NCI-H2107 treated with DMSO at 0.1 percent for 48 hours (cell line): ENCODE data around the gene CAMSAP1.
A peak's percentile ranks its signal among the peaks of the same experiment; 100 is the strongest.
"Not testable (repeated sequence)": the region's sequence is repeated elsewhere in the genome, so short reads cannot be mapped to it uniquely, and the experiment has no call there.

ENCODE experiments used
- DNase-seq: peaks from one replicate; lab custom pipeline; 2025; ENCODE audit not compliant: unreplicated experiment; lab: John Stamatoyannopoulos, UW

Gene CAMSAP1

GRCh38 chr9:135921749-135922310 is 14.5 kb upstream of the CAMSAP1 start:
- peak; percentile 9 for DNase-seq

DNA sequence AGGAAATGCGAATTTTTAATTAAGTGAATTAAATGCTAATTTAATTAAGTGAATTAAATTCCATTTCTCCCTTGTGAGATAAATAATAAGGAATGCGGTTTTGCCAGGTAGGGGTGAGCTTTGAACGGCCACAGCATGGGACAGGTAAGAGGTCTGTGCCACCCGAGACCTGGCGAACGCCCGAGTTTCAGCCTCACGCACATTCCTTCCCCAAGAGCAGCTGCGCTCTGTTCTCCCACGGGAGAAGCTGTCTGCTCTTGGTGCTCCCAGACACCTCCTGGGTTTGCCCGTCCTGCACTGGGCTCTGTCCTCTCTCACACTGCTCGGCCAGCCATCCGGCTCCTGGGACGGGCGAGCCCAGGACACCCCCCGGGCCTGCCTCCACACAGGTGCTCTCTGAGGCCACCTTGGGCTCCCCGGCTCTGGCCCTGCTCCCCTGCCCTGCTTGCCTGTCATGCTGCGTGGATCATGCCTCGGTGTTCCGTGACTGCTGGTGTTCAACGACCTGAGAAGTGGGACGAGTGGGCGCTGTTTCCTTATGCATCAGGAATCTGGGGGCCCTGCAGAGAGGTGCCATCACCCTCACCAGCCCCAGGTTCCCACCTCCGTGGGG is 13.7 kb upstream of the CAMSAP1 start:
- no peak for DNase-seq

DNA sequence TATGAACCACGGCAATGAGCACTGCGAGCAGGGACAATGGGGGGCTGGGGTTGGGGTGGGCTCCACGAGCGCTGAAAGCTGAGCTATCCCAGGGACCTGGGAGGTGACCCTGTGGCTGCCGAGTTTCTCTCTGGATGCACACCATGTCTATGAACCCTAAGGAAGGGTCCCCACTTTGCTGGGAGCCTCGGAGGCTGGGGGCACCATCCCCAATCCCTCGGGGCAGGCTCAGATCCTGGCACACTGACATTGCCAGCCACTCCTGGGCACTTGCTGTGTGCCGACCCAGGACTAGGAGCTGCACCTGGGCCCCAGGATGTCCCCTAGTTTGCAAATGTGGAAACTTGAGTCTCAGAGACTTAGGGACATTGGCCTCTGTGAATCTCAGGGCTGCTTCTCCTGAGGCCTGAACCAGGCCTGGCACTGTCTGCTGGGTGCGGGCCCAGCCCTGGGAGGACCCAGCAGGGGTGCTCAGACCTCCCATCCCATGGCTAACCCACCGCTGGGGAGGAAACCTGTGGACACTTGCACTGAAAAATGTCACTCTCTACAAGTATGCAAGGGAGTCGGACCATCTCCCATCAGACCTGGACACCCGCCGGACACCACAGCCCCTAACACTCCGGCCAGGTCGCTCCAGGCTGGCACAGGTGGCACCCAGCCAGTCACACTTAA is 13.0 kb upstream of the CAMSAP1 start:
- no peak for DNase-seq

DNA sequence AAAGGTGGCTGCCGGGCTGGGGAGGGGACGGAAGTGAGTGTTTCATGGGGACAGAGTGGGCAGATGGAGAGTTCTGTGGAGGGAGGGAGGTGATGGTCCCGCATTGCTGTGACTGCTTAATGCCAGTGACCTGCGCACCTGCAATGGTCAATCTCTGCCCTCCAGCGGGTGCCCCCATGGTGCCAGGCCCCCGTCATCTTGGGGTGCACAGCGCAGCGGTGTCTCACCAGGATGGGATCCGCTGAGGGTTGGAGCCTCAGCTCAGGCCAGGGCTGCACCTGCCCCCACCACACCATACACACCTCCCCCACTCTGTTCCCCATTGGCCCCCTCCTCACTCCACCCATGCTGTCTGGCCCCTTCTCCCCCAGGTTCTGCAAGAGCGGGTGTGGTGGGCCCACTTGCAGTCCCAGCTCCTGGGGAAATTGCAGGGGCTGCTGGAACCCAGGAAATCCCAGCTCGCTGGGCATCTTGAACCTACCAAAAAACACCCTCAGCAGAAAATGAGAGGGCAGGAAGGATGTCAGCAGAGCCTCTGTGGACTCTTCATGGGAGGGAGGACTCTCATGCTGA is 12.1 kb upstream of the CAMSAP1 start:
- DNase-seq: no peak

DNA sequence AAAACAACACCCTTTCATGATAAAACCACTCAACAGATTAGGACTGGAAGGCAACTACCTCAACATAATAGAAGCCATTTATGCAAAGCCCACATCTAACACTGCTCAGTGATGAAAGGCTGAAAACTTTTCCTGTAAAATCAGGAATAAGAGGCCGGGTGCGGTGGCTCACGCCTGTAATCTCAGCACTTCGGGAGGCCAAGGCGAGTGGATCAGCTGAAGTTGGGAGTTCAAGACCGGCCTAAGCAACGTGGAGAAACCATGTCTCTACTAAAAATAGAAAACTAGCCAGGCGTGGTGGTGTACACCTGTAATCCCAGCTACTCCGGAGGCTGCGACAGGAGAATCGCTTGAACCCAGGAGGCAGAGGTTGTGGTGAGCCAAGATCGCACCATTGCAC is 8.9 kb upstream of the CAMSAP1 start:
- not testable (repeated sequence) for DNase-seq

- DNase-seq: no peak
Measured at GRCh38 chr9:135914921-135915320, 7.6 kb upstream of the CAMSAP1 start.

DNA sequence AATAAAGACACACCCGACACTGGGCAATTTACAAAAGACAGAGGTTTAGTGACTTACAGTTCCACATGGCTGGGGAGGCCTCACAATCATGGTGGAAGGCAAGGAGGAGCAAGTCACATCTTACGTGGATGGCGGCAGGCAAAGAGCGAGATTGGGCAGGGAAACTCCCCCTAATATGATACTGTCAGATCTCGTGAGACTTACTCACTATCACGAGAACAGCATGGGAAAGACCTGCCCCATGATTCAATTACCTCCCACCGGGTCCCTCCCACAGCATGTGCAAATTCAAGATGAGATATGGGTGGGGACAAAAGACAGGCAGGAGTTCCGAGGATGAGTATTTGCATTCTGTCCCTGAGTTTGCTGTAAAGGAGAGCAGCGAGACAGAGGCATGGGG is 3.9 kb upstream of the CAMSAP1 start:
- not testable (repeated sequence) for DNase-seq

DNA sequence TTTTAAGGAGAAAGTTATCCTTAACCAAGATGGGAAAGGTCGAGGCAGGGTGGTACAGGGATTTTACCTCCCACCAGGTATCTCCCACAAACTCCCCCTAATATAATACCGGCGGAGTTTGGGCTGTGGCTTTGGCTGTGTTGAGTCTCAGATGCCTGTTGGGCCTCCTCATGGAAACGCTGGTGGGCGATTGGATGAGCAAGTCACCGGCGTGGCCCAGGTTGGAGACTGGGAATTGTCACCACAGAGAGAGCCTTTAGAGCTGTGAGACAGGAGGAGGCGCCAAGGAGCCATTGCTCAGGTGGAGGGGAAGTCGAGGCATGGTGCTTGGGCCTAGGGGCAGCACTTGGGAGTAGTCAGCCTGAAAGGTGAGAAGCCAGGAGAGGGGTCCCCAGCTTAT is 3.4 kb upstream of the CAMSAP1 start:
- no peak for DNase-seq

DNA sequence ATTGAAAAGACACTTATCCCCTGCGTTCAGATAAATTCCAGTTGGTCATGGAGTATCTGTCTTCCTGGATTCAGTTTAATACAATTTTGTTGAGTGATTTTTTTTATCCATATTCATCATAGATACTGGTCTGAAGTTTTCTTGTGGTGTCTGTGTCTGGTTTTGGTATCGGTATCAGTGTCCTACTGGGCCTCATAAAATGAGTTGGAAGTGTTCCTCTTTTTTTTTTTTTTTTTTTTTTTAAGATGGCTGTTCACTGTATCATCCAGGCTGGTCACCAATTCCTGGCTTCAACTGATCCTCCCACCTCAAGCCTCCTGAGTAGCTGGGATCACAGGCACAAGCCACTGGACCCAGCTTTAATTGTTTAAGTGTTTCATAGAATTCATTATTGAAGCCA is 2.9 kb upstream of the CAMSAP1 start:
- no peak for DNase-seq

- no peak for DNase-seq
Measured at GRCh38 chr9:135909371-135909770, 2.0 kb upstream of the CAMSAP1 start.

- DNase-seq: no peak
Measured at GRCh38 chr9:135908754-135909204, 1.4 kb upstream of the CAMSAP1 start.

- DNase-seq: no peak
Measured at GRCh38 chr9:135908093-135908753, 877 bp upstream of the CAMSAP1 start.

- no peak for DNase-seq
Measured at GRCh38 chr9:135907006-135907430, 328 bp downstream of the CAMSAP1 start.

DNA sequence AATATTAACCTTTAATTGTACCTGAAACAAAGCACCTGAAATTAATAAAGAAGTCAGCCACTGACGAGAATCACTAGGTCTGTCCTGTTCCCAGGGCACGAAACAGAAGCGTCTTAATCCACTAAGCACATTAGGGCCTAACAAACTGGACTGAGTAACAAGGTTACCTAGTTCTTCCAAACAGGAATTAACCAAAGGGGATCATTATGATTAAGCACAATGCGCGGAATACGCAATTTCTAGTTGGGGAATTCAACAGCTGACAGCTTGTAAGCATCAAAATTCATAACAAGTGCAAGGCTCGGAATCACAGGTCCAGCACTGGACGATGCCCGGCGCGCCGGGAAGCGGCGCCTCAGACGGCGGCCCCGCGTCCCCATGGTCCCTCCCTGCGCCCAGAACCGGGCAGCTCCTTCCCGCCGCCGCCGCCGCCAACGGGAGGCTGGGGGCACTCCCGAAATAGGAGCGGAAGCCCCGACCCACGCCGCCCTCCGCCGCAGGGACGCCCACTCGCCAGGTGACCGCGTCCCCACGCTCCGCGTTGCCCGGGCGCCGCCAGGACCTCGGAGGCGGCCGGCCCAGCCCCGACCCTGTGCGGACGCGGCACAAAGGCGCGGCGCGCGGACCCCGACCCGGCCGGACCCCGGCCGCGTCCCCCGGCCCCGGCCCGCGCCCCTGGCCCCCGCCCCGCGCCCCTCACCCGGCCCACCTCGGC is 898 bp downstream of the CAMSAP1 start:
- DNase-seq: no peak

- DNase-seq: peak; percentile 38
Measured at GRCh38 chr9:135905380-135906258, 1.7 kb downstream of the CAMSAP1 start.

DNA sequence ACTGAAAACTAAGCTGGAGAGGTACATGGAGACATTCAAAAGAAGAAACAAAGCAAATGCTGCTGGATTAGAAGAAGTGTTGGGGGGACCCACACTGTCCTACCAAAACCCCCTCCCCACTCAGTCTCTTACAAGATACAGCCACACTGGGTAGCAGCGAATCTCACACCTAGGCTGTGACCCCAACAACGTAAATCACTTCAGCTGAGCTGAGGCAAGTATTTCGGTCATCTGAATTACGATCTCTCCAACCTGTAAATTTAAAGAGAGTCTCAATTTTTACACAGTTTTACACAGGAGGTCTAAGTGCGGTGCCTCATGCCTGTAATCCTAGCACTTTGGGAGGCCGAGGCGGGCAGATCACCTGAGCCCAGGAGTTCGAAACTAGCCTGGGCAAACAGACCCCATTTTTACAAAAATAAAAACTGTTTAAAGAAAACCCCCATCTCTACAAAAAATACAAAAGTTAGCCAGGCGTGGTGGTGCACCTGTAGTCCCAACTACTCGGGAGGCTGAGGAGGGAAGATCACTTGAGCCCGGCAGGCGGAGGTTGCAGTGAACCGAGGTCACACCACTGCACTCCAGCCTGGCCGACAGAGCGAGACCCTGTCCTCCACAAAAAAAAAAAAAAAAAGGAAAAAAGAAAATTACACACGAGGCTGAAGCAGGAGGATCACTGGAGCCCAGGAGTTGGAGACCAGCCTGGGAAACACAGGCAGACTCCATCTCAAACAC is 3.4 kb downstream of the CAMSAP1 start:
- DNase-seq: no peak

DNA sequence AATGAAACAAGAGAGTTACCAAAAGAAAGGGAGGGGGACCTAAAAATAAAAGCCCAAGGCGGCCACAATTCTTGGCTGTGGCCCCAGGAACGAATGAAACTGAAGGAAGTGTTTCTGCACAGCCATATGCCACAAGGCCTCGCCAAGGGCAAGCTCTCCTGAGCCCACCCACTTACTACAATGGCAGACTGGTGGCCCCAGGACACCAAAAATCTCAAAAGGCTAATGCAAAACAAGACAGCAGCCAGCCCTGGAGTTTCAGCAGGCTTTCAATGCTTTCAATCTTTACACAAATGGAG is 4.0 kb downstream of the CAMSAP1 start:
- DNase-seq: no peak

GRCh38 chr9:135902655-135903357 is 4.5 kb downstream of the CAMSAP1 start:
- DNase-seq: no peak

GRCh38 chr9:135901826-135902225 is 5.5 kb downstream of the CAMSAP1 start:
- DNase-seq: no peak
